ENCODE data around the gene BBS12.

The BBS12 gene

DNA sequence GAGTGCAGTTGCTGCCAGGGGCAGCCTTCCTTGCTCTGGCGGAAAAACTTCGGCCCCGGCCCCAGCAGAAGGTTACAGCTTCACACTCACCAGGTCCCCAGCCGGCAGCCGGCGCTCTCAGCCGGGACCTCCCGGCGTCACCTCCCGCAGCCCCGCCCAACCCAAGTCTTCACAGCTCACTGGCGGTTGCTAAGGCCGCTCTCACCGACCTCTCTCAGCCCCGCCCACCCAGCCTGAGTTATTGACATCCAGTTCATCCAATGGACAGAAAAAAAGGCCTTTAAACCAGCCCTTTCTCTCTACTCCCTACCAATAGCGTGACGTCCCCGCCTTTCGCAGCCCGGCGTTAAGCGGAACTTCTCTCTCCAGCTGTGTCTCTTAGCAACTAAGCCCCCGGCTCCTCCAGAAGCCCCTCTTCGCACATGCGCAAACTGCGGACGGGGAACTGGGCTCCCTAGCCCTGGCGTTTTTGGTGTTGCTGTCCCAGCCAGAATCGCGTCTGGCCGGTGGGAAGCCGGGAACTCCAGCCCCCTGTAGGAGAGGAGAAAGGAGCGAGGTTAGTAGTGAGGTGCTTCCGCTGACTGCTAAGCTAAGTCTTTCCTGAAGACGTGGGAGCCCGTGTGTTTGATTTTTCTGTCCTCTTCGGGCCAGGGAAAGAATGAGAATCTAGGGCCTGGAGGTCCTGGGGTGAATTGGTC lies at the start of gene BBS12:
BBS12 (plus strand) TSS at position 376 of the 698 bp plus-strand sequence. CDS start 9,189 bp downstream, outside the sequence.
- Mint-ChIP-seq H3K9me3 (peaks cover 2% of the 10 kb centered on the region), H3K36me3 (peaks cover 2% of the 10 kb centered on the region), H3K4me1 (peaks cover 24% of the 10 kb centered on the region), H3K27ac (peak within 1 kb of the TSS; percentile 93), H3K27me3 (no peaks in the 10 kb centered on the region), H3K4me3 (peak within 1 kb of the TSS; percentile 91)
- CTCF ChIA-PET: interaction anchor here (0.6 to 3.3 kb wide), 19 partner anchors 10 to 277 kb away, joined by 3 to 15 read pairs (median 3); no protein-coding TSS in a partner anchor
- DNase-seq: peak; percentile 99

DNA sequence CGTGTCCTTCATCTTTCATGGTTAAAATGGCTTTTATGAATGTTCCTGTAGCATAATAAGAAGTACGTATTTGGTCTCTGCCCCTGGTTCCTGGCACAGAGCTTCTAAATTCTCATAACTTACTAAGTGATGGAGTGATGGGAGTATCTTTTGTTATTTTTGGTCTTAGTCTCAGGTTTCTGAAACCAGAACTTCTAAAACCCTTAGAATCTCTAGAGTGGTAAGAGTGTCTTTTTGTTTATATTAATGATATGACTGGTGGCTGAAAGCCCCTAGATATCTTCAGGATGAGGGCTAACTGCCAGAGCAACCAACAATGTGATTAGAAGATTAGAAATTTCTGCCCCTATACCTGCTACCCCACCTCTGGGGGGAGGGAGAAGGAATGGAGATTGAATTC lies 45.8 kb upstream of the BBS12 start:
- H3K4me3 Mint-ChIP-seq: no peak overlapping the region
- H3K27me3 Mint-ChIP-seq: no peaks in the 10 kb centered on the region
- peaks cover 19% of the 10 kb centered on the region for H3K9me3 Mint-ChIP-seq
- peaks cover 40% of the 10 kb centered on the region for H3K4me1 Mint-ChIP-seq
- CTCF ChIA-PET: no interaction called here
- H3K27ac Mint-ChIP-seq: no peak overlapping the region
- peaks cover 9% of the 10 kb centered on the region for H3K36me3 Mint-ChIP-seq
- no peak for DNase-seq

DNA sequence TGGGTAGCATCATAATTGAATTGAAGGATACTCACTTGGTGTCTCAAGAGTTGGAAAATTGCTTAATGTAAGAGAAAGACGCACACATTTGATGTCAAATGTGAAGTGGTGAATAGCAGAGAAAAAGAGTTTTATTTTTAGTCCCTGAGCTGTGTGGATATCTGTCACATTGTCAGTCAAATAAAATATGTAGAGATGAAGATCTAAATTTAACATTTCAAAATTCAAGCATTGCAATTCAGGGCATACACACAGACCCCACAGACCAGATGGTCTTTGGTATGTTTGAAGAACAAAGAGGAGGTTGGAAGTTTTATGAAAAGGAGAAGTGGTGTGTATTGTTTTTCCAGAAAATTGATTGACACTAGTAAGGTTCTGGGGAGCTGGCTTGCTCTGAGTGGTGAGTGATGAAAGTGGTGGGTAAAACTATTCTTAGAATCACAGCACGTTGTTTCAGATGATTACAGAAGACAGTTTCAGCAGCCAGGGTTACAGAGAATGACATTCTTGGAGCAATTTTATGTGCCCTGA lies 44.9 kb upstream of the BBS12 start:
- H3K27ac Mint-ChIP-seq: peak overlapping the region; percentile 79
- peak overlapping the region; percentile 5 for H3K4me3 Mint-ChIP-seq
- peaks cover 40% of the 10 kb centered on the region for H3K4me1 Mint-ChIP-seq
- CTCF ChIA-PET: interaction anchor here (0.8 kb wide), 1 partner anchor 27 kb away, joined by 3 read pairs; no protein-coding TSS in a partner anchor
- H3K27me3 Mint-ChIP-seq: no peaks in the 10 kb centered on the region
- peaks cover 10% of the 10 kb centered on the region for H3K9me3 Mint-ChIP-seq
- DNase-seq: no peak
- H3K36me3 Mint-ChIP-seq: peaks cover 9% of the 10 kb centered on the region

DNA sequence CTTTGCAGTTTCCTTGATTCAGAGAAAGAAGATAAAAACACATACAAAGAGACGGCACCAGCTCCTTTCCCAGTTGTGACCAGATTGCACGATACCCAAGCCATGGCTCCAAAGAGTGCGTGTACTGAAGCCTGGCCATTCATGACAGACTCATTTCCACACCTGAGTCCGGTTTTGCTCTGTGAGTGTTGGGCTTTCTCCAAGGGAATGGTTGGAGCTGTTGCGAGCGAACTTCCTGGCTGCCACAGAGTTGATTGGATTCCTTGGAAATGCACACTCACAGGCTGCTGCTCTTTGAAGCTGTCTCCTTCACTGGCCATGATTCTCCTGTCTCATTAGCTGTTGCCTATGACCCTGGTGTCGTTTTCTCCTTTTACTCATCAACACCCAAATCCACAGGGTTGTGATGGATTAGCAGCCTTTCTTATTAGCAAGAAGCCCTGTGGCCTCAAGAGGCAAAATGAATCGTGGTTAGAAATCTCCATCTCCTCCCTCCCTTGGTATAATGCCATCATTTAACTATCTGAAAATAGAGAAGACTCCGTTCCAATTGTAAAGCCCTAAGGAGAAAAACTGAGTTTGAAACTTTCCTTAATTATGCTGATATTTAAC lies 43.9 kb upstream of the BBS12 start:
- Mint-ChIP-seq H3K9me3 (peaks cover 3% of the 10 kb centered on the region), H3K27ac (peak overlapping the region; percentile 40), H3K27me3 (no peaks in the 10 kb centered on the region), H3K4me3 (no peak overlapping the region), H3K36me3 (peaks cover 5% of the 10 kb centered on the region), H3K4me1 (peaks cover 46% of the 10 kb centered on the region)
- CTCF ChIA-PET: interaction anchor here (0.8 kb wide), 1 partner anchor 28 kb away, joined by 3 read pairs; no protein-coding TSS in a partner anchor
- no peak for DNase-seq

DNA sequence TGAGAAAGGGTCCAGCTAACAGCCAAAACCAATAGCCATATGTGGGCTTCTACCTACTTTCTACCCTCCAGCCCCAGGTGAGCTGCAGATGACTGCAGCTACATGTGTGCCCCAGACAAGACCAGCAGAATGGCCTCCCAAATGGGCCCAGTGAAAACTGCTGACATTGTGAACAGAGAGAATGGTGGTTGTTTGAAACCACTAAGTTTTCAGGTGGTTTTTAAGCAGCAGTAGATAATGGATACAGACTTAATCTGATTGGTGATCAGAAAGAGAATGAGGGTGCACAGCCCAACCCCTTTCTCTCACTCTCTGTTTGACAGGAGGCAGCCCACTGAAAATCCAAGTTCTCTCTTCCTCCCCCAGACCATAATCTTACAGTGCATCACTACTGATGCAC lies 42.5 kb upstream of the BBS12 start:
- Mint-ChIP-seq H3K4me1 (peaks cover 46% of the 10 kb centered on the region), H3K27me3 (no peaks in the 10 kb centered on the region), H3K27ac (no peak overlapping the region), H3K4me3 (no peak overlapping the region), H3K9me3 (no peaks in the 10 kb centered on the region), H3K36me3 (peaks cover 2% of the 10 kb centered on the region)
- peak; percentile 35 for DNase-seq
- CTCF ChIA-PET: no interaction called here

DNA sequence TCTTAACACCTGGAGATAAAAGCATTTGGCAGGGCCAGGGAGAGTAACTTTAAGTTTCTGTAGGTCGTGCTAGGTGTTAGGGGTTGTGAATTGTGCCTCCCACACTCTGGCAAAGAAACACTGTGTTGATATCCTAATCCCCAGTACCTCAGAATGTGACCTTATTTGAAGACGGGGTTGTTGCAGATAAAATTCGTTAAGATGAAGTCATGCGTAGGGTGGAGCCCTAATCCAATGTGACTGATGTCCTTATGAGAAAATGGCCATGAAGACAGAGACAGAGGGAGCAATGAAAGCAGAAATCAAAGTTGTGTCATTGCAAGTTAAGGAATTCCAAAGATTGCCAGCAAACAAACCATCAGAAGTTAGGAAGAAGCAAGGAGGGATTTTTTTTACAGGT lies 40.5 kb upstream of the BBS12 start:
- peaks cover 2% of the 10 kb centered on the region for H3K36me3 Mint-ChIP-seq
- no peaks in the 10 kb centered on the region for H3K27me3 Mint-ChIP-seq
- H3K4me3 Mint-ChIP-seq: no peak overlapping the region
- DNase-seq: no peak
- H3K9me3 Mint-ChIP-seq: no peaks in the 10 kb centered on the region
- CTCF ChIA-PET: interaction anchor here (1.3 kb wide), 1 partner anchor 25 kb away, joined by 4 read pairs; no protein-coding TSS in a partner anchor
- H3K27ac Mint-ChIP-seq: no peak overlapping the region
- peaks cover 46% of the 10 kb centered on the region for H3K4me1 Mint-ChIP-seq

DNA sequence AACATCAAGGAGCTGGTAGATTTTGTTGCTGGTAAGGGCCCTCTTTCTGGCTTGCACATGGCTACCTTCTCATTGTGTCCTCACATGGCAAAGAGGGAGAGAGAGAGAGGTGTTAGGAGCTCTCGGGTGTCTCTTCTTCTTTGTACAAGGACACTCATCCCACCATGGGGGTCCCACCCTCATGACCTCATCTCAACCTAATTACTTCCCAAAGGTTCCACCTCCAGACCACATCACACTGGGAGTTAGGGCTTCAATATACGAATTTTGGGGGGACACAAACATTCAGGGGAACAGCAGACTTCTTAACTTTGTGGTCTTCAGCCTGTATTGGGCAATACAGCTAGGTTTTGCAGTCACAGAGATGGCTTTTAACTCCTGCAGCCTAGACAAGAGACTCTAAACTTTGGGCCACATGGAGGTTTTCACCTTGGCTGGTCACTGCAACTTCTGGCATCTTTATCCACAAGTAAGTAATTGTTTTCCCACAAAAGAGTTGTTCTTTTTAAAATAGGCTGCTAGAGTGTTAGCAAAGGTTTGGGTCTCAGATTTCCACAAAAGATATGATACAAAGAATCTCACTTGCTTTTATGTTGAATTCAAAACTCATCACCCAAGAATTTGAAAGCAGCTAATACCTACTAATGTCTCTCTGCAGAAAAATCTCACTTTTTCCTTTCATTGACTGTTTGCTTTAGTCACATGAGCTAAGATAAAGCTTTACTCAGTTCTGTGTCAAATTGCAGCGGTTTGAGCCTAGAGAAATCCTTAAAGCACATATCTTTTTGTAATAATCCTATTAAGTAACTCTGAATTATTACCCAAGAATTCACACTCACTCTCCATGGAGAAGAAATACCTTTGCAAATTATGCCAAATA lies 39.6 kb upstream of the BBS12 start:
- CTCF ChIA-PET: interaction anchor here (1.0 to 1.2 kb wide), 2 partner anchors 24 to 115 kb away, joined by 3 read pairs; no protein-coding TSS in a partner anchor
- H3K36me3 Mint-ChIP-seq: peaks cover 1% of the 10 kb centered on the region
- DNase-seq: no peak
- no peaks in the 10 kb centered on the region for H3K9me3 Mint-ChIP-seq
- H3K4me1 Mint-ChIP-seq: peaks cover 37% of the 10 kb centered on the region
- no peaks in the 10 kb centered on the region for H3K27me3 Mint-ChIP-seq
- no peak overlapping the region for H3K27ac Mint-ChIP-seq
- no peak overlapping the region for H3K4me3 Mint-ChIP-seq

DNA sequence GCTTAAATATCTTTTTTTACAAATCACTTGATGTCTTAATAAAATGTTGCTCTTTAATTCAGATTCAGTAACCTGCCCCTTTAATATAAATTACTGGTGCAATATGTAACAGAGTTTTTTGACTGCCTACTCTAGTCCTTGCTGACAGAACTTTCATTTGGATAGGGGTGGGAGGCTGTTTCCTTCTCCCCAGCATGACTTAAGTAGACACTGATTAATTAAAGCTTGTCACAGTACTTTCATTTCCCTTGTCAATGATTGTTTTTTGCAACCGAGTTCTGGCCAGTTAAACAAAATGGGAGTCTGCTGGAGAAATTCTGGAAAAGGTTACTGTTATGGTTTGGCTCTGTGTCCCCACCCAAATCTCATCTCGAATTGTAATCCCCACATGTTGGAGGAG lies 37.3 kb upstream of the BBS12 start:
- Mint-ChIP-seq H3K27me3 (no peaks in the 10 kb centered on the region), H3K4me3 (no peak overlapping the region), H3K36me3 (no peaks in the 10 kb centered on the region), H3K9me3 (no peaks in the 10 kb centered on the region), H3K4me1 (peaks cover 15% of the 10 kb centered on the region), H3K27ac (no peak overlapping the region)
- DNase-seq: no peak
- CTCF ChIA-PET: no interaction called here

DNA sequence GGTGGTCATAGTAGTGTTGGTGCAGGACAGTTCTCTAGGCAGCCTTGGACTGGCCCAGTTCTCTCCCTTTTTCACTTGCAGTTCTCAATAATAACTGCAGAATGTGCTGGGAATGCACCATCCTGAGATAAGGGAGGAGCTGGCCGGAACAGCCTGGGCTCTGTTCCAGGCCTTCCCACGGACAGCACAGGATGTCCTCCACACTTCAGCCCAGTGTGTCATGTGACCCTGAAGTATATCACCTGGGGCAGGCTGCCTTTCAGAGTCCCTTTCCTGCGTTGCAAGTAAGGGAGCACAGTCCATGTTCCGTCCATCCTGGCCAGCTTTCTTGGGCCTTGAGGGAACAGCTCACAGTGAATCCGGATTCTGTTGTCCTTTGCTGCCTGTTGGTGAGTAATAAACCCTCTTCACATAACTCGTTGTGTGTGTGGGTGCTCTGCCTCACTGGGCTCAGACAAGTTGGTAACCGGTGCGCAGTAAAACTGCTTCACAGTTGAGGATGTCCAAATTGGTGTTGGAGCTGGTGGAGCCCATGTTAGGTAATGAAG lies 32.3 kb upstream of the BBS12 start:
- Mint-ChIP-seq H3K4me1 (peaks cover 26% of the 10 kb centered on the region), H3K27ac (no peak overlapping the region), H3K36me3 (no peaks in the 10 kb centered on the region), H3K4me3 (no peak overlapping the region), H3K9me3 (no peaks in the 10 kb centered on the region), H3K27me3 (no peaks in the 10 kb centered on the region)
- no peak for DNase-seq
- CTCF ChIA-PET: interaction anchor here (0.6 to 1.0 kb wide), 2 partner anchors 32 to 49 kb away, joined by 3 read pairs; partner anchors contain the start of gene BBS12

DNA sequence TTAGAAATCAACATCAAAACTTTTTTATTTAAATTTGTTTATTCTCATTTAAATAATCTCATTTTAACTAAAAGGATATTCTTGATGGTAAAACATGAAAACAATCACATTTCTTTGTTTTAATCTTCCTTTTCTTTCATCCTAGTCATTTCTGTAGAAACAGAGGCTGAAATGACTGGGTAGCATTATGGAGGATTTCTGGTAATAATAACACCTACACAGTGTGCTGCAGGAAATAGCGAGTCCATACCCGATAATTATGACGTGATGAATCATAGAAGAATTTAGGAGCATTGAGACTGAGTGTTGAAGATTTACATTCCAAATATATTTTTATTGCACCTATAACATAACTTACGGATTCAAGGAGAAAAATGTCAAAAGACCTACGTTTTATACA lies 31.4 kb upstream of the BBS12 start:
- Mint-ChIP-seq H3K36me3 (no peaks in the 10 kb centered on the region), H3K27ac (no peak overlapping the region), H3K27me3 (no peaks in the 10 kb centered on the region), H3K4me3 (no peak overlapping the region), H3K9me3 (no peaks in the 10 kb centered on the region), H3K4me1 (peaks cover 33% of the 10 kb centered on the region)
- DNase-seq: no peak
- CTCF ChIA-PET: no interaction called here

DNA sequence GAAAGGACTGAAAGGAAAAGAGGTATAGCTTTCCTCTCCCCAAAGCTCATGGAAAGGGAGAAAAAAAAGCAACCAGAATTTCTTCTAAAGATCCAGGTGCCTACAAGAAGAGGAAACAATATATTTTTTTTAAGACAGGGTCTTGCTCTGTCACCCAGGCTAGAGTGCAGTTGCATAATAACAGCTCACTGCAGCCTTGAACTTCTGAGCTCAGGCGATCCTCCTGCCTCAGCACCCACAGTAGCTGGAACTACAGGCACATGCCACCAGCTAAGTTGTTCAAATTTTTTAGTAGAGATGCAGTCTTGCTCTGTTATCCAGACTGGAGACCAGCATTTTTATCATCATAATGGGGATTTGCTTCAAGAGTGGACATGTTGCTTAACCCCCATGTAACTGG lies 30.5 kb upstream of the BBS12 start:
- Mint-ChIP-seq H3K9me3 (no peaks in the 10 kb centered on the region), H3K36me3 (no peaks in the 10 kb centered on the region), H3K4me1 (peaks cover 39% of the 10 kb centered on the region), H3K27me3 (no peaks in the 10 kb centered on the region), H3K4me3 (no peak overlapping the region), H3K27ac (no peak overlapping the region)
- CTCF ChIA-PET: interaction anchor here (1.0 kb wide), 1 partner anchor 15 kb away, joined by 4 read pairs; no protein-coding TSS in a partner anchor
- no peak for DNase-seq

DNA sequence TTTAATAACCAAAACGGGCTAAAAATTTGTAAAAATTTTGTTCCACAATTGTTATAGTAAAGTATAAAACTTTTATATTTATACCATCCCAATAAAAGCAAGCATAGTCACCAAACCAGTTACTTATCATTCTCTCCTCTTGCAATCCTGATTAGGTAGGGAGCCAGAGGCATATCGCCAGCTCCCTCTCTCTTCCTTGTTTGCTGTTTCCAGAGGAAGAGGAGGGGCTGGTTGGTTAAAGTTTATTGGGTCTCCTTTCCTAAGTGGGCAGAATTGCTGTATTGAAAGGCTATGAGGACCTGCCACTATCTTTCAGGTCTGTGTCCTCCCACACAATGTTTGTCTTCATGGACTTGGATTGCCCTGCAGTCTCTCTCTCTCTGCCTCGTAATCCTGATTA lies 29.6 kb upstream of the BBS12 start:
- no peaks in the 10 kb centered on the region for H3K9me3 Mint-ChIP-seq
- no peaks in the 10 kb centered on the region for H3K27me3 Mint-ChIP-seq
- H3K4me1 Mint-ChIP-seq: peaks cover 48% of the 10 kb centered on the region
- CTCF ChIA-PET: interaction anchor here (1.0 to 2.4 kb wide), 2 partner anchors 14 to 37 kb away, joined by 5 to 9 read pairs; no protein-coding TSS in a partner anchor
- DNase-seq: no peak
- H3K4me3 Mint-ChIP-seq: no peak overlapping the region
- H3K27ac Mint-ChIP-seq: no peak overlapping the region
- no peaks in the 10 kb centered on the region for H3K36me3 Mint-ChIP-seq

DNA sequence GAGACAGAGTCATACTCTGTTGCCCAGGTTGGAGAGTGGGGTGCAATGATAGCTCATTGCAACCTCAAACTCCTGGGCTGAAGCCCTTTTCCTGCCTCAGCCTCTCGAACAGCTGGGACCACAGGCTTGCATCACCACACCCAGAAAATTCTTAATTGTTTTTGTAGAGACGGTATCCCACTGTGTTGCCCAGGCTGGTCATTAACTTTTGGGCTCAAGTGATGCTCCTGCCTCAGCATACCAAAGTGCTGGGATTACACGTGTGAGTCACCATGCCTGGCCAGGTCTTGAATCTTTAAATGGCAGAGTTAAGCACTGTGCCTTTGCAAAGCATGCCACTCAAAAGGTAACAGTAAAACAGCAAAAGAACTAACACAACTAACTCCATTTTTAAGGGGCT lies 28.6 kb upstream of the BBS12 start:
- CTCF ChIA-PET: interaction anchor here (1.0 to 2.4 kb wide), 4 partner anchors 10 to 38 kb away, joined by 3 to 9 read pairs (median 6); no protein-coding TSS in a partner anchor
- no peaks in the 10 kb centered on the region for H3K36me3 Mint-ChIP-seq
- peaks cover 51% of the 10 kb centered on the region for H3K4me1 Mint-ChIP-seq
- no peaks in the 10 kb centered on the region for H3K27me3 Mint-ChIP-seq
- no peak for DNase-seq
- H3K9me3 Mint-ChIP-seq: no peaks in the 10 kb centered on the region
- H3K4me3 Mint-ChIP-seq: no peak overlapping the region
- no peak overlapping the region for H3K27ac Mint-ChIP-seq
